GM19099 (cell line): ENCODE measurements around the gene MYO1C.

Source experiments
- POLR2A ChIP-seq: IDR thresholded peaks from 3 replicates; pipeline ENCODE4 v1.6.1; 2011; ENCODE audit warnings: low read depth; ENCODE audit not compliant: insufficient read length; ENCODE audit errors: extremely low read depth

MYO1C gene

GRCh38 chr17:1423456-1424135 lies 68.9 kb downstream of the MYO1C start:
- TF ChIP-seq POLR2A, result no peak

GRCh38 chr17:1422885-1423284 lies 69.6 kb downstream of the MYO1C start:
- TF ChIP-seq POLR2A, result no peak

- no peak for TF ChIP-seq POLR2A
These were observed 71.0 kb downstream of the MYO1C start for GRCh38 chr17:1421470-1421869.

GRCh38 chr17:1420981-1421380 lies 71.5 kb downstream of the MYO1C start:
- TF ChIP-seq POLR2A, result no peak

GRCh38 chr17:1420163-1420562 lies 72.3 kb downstream of the MYO1C start:
- TF ChIP-seq POLR2A, result no peak

GRCh38 chr17:1416414-1416813 lies 76.1 kb downstream of the MYO1C start:
- TF ChIP-seq POLR2A, result no peak

- no peak for TF ChIP-seq POLR2A
These were observed 77.9 kb downstream of the MYO1C start for GRCh38 chr17:1414634-1415033.
